Measurements from ENCODE around the gene ZNF107.
"Not testable (repeated sequence)": the region's sequence is repeated elsewhere in the genome, so short reads cannot be mapped to it uniquely, and the experiment has no call there.

Gene ZNF107

DNA sequence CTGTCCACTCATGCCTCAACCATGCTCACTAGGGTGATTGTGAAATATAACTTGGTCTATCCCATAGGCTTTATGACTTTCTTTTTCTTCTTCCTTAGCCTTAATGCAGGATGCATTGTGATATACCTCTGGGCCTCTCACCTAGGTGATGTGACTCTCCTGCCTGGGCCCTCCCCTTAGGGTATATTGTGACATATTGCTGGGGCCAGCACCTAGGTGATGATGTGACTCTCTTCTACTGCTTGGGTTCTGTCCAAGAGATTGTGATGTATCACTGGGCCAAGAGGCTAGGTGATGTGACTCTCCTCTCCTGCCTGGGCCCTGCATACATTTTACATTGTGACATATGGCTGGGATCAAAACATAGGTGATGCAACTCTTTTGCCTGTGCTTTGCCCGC, 14.7 kb upstream of the ZNF107 start:
- DNase-seq: no peak

- no peak for DNase-seq
These were observed 14.2 kb upstream of the ZNF107 start for GRCh38 chr7:64651632-64652165.

DNA sequence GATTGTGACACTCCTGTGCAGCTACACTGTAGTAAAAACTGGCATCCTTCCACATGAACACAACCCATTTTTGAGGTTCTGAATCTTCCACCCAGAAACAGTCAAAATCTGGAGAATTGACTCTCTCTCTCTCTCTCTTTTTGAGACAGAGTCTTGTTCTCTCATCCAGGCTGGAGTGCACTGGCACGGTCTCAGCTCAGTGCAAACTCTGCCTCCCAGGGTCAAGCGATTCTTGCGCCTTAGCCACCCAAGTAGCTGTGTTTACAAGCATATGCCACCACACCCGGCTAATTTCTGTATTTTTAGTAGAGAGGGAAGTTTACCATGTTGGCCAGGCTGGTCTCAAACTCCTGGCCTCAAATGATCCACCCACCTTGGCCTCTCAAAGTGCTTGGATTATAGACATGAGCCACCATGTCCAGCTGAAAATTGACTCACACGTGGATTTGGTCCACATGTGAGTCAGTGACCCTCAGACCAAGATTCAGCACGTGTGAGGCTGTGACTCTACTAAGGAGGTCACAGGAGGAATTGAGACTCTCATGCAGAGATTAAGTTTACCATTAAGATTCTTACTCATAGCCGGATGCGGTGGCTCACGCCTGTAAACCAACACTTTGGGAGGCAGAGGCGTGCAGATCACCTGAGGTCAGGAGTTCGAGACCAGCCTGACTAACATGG, 12.1 kb upstream of the ZNF107 start:
- no peak for DNase-seq

DNA sequence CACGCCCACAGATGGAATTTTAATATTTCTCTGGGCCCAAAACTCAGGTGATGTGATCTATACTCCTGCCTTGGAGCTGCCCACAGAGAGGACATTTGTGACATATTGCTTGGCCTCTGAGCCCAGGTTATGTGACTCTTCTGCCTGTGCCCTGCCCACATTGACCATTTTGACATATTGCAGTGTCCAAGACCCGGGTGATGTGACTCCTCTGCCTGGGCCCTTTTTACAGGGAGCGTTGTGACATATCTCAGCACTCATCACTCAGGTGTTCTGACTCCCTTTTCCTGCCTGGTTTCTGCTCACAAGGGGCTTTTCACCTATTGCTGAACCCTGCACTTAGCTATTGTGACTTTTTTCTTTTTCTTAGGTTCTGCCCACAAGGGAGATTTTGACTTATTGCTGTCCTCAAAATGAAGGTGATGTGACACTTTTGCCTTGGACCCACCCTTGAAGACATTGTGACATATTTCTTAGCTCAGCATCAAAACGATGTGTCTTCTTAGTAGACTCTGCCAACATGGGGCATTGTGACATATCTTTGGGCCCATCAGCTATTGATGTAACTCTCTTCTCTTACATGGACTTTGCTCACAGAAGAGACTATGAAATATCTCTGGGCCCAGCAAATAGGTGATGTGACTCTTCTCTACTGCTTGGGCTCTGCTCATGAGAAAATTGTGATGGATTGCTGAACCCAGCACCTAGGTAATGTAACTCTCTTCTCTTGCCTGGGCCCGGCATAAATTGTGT, 11.0 kb upstream of the ZNF107 start:
- DNase-seq: no peak

- DNase-seq: no peak
These were observed 10.1 kb upstream of the ZNF107 start for GRCh38 chr7:64655811-64656210.

- DNase-seq: no peak
These were observed 9.4 kb upstream of the ZNF107 start for GRCh38 chr7:64656489-64656888.

GRCh38 chr7:64662091-64662490, 3.8 kb upstream of the ZNF107 start:
- DNase-seq: not testable (repeated sequence)

DNA sequence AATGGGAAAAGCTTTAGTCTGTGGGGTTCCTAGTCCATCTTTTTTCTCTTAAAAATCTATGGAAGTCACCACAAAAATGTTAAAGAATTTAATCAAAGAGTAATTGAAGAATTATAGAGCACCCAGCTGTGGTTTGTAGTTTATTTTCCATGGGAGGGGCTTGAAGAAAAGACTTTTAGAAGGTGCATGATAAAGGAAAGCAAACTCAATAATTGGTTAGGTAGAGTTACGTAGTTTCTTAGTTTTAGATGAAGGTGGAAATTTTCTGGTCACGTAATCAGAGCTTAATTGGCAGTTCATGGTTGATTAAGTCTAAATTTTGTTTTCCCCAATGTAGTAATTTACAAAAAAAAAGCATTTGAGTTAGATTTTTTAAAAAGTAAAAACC, 724 bp downstream of the ZNF107 start:
- DNase-seq: no peak

- DNase-seq: no peak
These were observed 1.4 kb downstream of the ZNF107 start for GRCh38 chr7:64667311-64667710.

DNA sequence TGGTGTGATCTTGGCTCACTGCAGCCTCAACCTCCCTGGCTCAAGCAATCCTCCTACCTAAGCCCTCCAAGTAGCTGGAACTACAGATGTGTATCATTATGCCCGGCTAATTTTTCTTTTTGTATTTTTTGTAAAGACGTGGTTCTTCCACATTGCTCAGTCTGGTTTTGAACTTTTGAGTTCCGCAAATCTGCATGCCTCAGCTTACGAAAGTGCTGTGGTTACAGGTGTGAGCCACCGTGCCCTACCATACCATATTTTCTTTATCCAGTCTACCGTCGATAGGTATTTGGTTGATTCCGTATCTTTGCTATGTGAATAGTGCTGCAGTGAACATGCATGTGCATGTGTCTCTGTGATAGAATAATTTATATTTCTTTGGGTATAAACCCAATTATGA, 6.5 kb downstream of the ZNF107 start:
- DNase-seq: no peak

DNA sequence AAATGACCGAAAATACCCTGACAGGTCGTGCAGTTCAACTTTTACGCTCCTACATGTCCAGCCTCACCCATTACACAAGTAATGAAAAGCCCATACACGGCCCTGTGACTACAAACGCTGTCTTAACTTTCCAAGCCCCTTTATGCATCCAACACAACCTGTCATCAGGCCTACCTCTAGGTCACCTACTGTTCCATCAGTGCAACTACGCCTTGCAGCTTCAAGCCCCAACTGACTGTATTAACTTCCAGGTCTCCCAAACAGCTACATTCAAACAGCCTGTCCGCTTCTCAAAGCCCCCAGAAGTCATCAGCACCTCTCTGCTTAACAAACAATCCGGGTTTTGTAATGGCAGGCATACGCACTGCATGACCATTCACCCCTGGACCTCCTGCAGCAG, 19.2 kb downstream of the ZNF107 start:
- DNase-seq: no peak

DNA sequence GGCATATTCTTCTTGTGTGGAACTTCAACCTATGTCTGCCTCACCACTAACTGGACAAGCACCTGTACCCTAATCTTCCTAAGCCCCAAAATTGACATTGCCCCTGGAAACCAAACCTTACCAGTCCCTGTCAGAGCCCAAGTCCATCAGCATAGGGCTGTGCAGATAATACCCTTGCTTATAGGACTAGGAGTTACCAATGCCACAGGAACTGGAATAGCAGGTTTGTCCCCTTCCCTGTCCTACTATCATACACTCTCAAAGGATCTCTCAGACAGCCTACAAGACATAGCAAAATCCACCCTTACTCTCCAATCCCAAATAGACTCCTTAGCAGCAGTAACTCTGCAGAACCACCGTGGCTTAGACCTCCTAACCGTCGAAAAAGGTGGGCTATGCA, 19.8 kb downstream of the ZNF107 start:
- DNase-seq: no peak

DNA sequence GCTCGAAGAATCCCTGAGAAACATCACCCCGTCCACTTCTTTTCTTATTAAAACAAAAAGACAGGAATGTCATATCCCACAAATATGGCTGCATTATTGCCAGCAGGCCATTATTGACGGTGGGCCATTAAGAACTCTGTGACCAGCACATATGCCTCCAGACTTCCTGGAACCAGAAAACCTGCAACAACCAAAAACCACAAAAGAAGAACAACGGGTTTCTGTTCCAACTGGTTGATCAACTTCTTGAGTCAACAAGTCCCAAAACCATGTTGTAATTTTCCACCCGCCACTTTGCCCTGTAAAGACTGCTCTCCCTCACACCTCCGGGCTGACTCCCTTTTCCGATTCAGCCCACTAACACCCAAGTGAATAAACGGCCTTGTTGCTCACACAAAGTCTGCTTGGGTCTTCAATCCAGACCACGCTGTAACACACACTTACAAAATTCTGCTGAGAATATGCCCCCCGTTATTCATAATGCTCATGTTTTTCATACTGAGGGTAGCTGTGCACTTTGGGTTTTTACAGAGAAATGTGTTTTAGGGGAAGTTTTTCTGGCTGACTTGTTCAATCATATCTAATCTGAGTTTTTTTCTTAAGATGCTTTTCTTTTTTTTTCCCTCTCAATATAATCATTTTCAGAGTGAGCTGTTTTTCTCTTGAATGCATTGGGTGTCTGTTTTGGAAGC, 20.7 kb downstream of the ZNF107 start:
- no peak for DNase-seq

- no peak for DNase-seq
These were observed 21.3 kb downstream of the ZNF107 start for GRCh38 chr7:64687249-64687648.

DNA sequence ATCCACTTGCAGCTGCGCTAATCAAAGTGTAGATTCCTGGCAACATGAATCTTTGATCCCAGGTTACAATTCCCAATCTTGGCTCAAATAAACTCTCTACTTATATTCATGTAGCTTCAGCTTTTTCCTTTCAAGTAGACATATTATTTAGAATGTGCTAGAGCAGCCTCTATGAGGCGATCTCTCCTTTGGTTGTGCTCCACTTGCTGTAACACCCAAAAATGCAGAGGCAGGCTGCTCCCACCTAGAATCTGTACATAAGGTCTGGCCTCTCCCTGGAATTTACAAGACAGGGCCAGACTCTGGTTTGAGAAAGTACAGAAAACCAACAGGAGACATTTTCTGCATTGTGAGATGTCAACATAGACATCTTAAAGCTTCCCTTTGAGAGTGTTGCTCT, 23.1 kb downstream of the ZNF107 start:
- DNase-seq: no peak

GRCh38 chr7:64691831-64692230, 25.9 kb downstream of the ZNF107 start:
- DNase-seq: no peak

DNA sequence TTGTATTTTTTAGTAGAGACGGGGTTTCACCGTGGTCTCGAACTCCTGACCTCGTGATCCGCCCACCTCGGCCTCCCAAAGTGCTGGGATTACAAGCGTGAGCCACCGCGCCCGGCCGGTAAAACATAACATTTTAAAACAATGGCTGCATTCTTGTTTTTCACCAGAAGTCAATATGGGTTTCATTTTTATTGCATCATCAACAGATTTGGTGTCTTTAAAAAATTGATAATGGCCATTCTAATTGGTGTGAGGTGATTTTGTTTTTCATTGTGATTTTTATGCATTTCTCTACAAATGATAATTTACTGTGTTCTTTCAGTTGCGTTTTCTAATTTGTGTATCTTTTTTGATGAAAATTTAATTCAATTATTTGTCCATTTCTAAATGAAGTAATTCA, 31.9 kb downstream of the ZNF107 start:
- DNase-seq: not testable (repeated sequence)

DNA sequence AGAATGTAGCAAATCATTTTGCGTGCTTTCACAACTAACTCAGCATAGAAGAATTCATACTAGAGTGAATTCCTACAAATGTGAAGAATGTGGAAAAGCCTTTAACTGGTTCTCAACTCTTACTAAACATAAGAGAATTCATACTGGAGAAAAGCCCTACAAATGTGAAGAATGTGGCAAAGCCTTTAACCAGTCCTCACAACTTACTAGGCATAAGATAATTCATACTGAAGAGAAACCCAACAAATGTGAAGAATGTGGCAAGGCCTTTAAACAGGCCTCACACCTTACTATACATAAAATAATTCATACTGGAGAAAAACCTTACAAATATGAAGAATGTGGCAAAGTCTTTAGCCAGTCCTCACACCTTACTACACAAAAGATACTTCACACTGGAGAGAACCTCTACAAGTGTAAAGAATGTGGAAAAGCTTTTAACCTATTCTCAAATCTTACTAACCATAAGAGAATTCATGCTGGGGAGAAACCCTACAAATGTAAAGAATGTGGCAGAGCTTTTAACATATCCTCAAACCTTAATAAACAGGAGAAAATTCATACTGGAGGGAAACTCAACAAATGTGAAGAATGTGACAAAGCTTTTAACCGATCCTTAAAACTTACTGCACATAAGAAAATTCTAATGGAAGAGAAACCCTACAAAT, 40.8 kb downstream of the ZNF107 start:
- DNase-seq: no peak

- not testable (repeated sequence) for DNase-seq
These were observed 52.0 kb downstream of the ZNF107 start for GRCh38 chr7:64717896-64718295.

DNA sequence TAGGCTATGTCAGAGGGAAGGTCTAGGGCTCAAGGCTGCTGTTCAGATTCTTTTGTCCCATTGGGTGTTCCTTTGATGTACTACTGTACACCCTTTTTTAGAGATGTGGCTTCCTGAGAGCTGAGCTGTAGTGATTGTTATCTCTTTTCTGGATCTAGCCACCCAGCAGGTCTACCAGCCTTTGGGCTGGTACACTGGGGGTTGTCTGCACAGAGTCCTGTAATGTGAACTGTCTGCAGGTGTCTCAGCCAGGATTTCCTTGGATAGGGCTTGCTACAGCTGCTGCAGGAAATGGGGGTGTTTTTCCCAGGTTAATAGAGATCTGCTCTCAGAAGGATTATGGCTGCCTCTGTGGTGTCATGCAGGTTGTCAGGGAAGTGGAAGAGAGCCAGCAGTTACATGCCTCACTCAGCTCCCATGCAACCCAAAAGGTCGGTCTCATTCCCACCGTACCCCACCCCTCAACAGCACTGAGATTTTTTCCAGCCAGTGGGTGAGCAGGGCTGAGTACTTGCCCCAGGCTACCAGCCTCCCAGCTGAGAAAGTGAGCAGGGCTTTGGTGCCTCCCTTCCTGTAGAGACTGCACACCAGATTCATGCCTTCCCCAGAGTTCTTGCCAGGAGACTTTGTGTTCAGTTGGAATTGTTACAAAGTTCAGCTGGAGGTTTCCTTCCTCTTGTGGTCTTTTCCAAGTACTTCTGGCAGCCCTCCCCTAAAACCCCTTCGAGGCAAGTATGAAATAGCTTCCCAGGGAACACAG, 63.3 kb downstream of the ZNF107 start:
- no peak for DNase-seq

- no peak for DNase-seq
These were observed 67.8 kb downstream of the ZNF107 start for GRCh38 chr7:64733550-64734240.

GRCh38 chr7:64736575-64736974, 70.6 kb downstream of the ZNF107 start:
- no peak for DNase-seq
